HCT116 (cell line): ENCODE results near the gene UBE4A. TPM values are rescaled to one million over a fixed set of nuclear protein-coding genes. Genes with fewer than 3 reads are reported as not detected.
"Not testable (repeated sequence)": the region's sequence is repeated elsewhere in the genome, so short reads cannot be mapped to it uniquely, and the experiment has no call there.

Source experiments
- ATAC-seq: fragments of 200-7000 bp; cut with Tn5 transposase; 2 replicates; pipeline ENCODE4 v1.9.1; 2020; ENCODE audit warnings: mild to moderate bottlenecking, moderate library complexity
- BruUV-seq: library from RNA; stranded (reverse); fragments of 400-500 nt; replicated peaks from 2 replicates; lab custom pipeline; 2021; lab: Mats Ljungman, UMichigan
- CTCF ChIA-PET: fragments of 300-600 bp; sonication (Branson Sonifier 250); formaldehyde crosslinking; loops from one replicate; lab custom pipeline; 2021; ENCODE audit warnings: antibody characterized with exemption; lab: Charles Lee
- POLR2A ChIA-PET: fragments of 300-600, 350-600 bp; sonication (Branson Sonifier 250); formaldehyde crosslinking; loops from one replicate; lab custom pipeline; 2021; ENCODE audit warnings: antibody characterized with exemption; lab: Charles Lee
- RAD21 ChIA-PET, 2 experiments: fragments of 300-600 bp; sonication (Branson Sonifier 250); formaldehyde crosslinking; loops; one replicate each; lab custom pipeline; 2023; ENCODE audit warnings: low total read pairs in 2 of 2; ENCODE audit not compliant: uncharacterized antibody in 2 of 2, unreplicated experiment in 2 of 2, low non-redundant PET in 1 of 2; lab: Charles Lee
- DNase-seq: peaks from one replicate; pipeline ENCODE4 v3.0.0-alpha.2; 2010; ENCODE audit warnings: low read depth, low spot score
- H2AFZ ChIP-seq: fragments of 200-600 bp; shearing (Covaris generic), sonication (generic); 2 replicates; pipeline ENCODE4 v1.6.1; 2017; ENCODE audit warnings: low read depth, mixed run types, mixed read lengths, antibody characterized with exemption, low read length; ENCODE audit not compliant: poor library complexity, severe bottlenecking
- H3K27ac ChIP-seq: 2 replicates; pipeline ENCODE4 v1.5.1; 2012; ENCODE audit warnings: low read depth, low read length
- H3K27me3 ChIP-seq: fragments of 200-600 bp; sonication (generic); 2 replicates; pipeline ENCODE4 v1.6.1; 2016; ENCODE audit warnings: mixed run types, low read length, mixed read lengths; ENCODE audit not compliant: insufficient read depth
- H3K36me3 ChIP-seq, 2 experiments: fragments of 200-500 bp in 1 of 2; fragments of 200-600 bp in 1 of 2; sonication (Bioruptor generic) in 1 of 2; sonication (generic) in 1 of 2; 2 replicates each; pipeline versions ENCODE4 v1.5.1 to v1.6.1; 2014 to 2016; ENCODE audit warnings: low read length in 2 of 2, inconsistent platforms in 1 of 2, mixed read lengths in 1 of 2, mixed run types in 1 of 2; ENCODE audit not compliant: insufficient read depth in 2 of 2, control insufficient read depth in 1 of 2
- H3K4me1 ChIP-seq, 2 experiments: fragments of 200-600 bp in 1 of 2; sonication (generic) in 1 of 2; 2 replicates each; pipeline versions ENCODE4 v1.5.1 to v1.6.1; 2012 to 2017; ENCODE audit warnings: low read length in 2 of 2, inconsistent platforms in 1 of 2, mild to moderate bottlenecking in 1 of 2, mixed read lengths in 1 of 2, mixed run types in 1 of 2, moderate library complexity in 1 of 2; ENCODE audit not compliant: insufficient read depth in 2 of 2, control insufficient read depth in 1 of 2
- H3K4me2 ChIP-seq: fragments of 200-600 bp; sonication (generic); 2 replicates; pipeline ENCODE4 v1.6.1; 2017; ENCODE audit warnings: mixed run types, low read length, mixed read lengths
- H3K4me3 ChIP-seq, 2 experiments: fragments of 200-600 bp in 1 of 2; sonication (generic) in 1 of 2; replicated peaks in 1 of 2; 2 replicates each; pipeline ENCODE4 v1.5.1; 2011 to 2016; ENCODE audit warnings: low read length in 2 of 2, control low read depth in 1 of 2, low read depth in 1 of 2, mild to moderate bottlenecking in 1 of 2, mixed read lengths in 1 of 2, mixed run types in 1 of 2
- H3K79me2 ChIP-seq: fragments of 200-600 bp; sonication (generic); 2 replicates; pipeline ENCODE4 v1.6.1; 2017; ENCODE audit warnings: mild to moderate bottlenecking, mixed run types, low read length, moderate library complexity, mixed read lengths; ENCODE audit not compliant: insufficient read depth
- H3K9ac ChIP-seq: fragments of 200-600 bp; sonication (generic); 2 replicates; pipeline ENCODE4 v1.6.1; 2016; ENCODE audit warnings: low read length, mixed read lengths
- H3K9me2 ChIP-seq: fragments of 200-600 bp; sonication (generic), shearing (Covaris generic); 2 replicates; pipeline ENCODE4 v1.6.1; 2017; ENCODE audit warnings: mixed run types, mild to moderate bottlenecking, moderate library complexity; ENCODE audit not compliant: insufficient read depth
- H3K9me3 ChIP-seq, 2 experiments: fragments of 200-500 bp in 1 of 2; fragments of 200-600 bp in 1 of 2; sonication (Bioruptor generic) in 1 of 2; sonication (generic) in 1 of 2; 2 replicates each; pipeline ENCODE4 v1.6.1; 2014 to 2017; ENCODE audit warnings: low read length in 2 of 2, mixed read lengths in 2 of 2, inconsistent platforms in 1 of 2, low read depth in 1 of 2, mild to moderate bottlenecking in 1 of 2, mixed run types in 1 of 2, moderate library complexity in 1 of 2; ENCODE audit not compliant: control insufficient read depth in 1 of 2, insufficient read depth in 1 of 2
- H4K20me1 ChIP-seq: fragments of 200-600 bp; sonication (generic), shearing (Covaris generic); 2 replicates; pipeline ENCODE4 v1.6.1; 2017; ENCODE audit warnings: mixed run types, mild to moderate bottlenecking, moderate library complexity; ENCODE audit not compliant: insufficient read depth
- ELF1 ChIP-seq: IDR thresholded peaks from 2 replicates; pipeline ENCODE4 v1.6.1; 2012; ENCODE audit warnings: low read depth, borderline replicate concordance
- MAX ChIP-seq: IDR thresholded peaks from 2 replicates; pipeline ENCODE4 v1.6.1; 2012
- ZFX ChIP-seq: fragments of 450-650 bp; IDR thresholded peaks from 2 replicates; pipeline ENCODE4 v1.6.1; 2017
- intact Hi-C: fragments of 100-400 bp; cut with micrococcal nuclease; formaldehyde crosslinking; loops from 2 replicates; pipeline ENCODE4 v1.10.0; 2022
- total RNA-seq: library from RNA; stranded (reverse); gene quantifications from one replicate; pipeline ENCODE4 v1.2.1, GENCODE V29; 2021; ENCODE audit not compliant: unreplicated experiment

The UBE4A gene
- total RNA-seq, 1 experiment from 2014 or later, result 49.9 TPM

- ATAC-seq, result peak; percentile 36
- ChIA-PET CTCF (no interaction called here), RAD21 (no interaction called here), POLR2A (no interaction called here)
- H3K4me2 ChIP-seq, result peak overlapping the region; percentile 81
- H4K20me1 ChIP-seq, result peaks cover 8% of the 10 kb centered on the region; the same call in 1 of the 2 replicates
- peak overlapping the region; percentile 84 for H3K9ac ChIP-seq
- no peaks in the 10 kb centered on the region for H3K27me3 ChIP-seq
- peak overlapping the region; percentile 75 for H3K27ac ChIP-seq
- BruUV-seq, result TSS peak; percentile 62
- H3K79me2 ChIP-seq, result peaks cover 58% of the 10 kb centered on the region
- intact Hi-C loops, result loop anchor here (1.0 kb wide), 1 partner anchor 34 kb away; the partner anchor contains the start of gene KMT2A
- peaks cover 10 to 11% of the 10 kb centered on the region in 2 experiments; a peak in 3 of 4 replicates for H3K36me3 ChIP-seq
- no peaks in the 10 kb centered on the region for H3K9me2 ChIP-seq
- no peaks in the 10 kb centered on the region for H3K9me3 ChIP-seq
- TF ChIP-seq ZFX (peak; percentile 54), ELF1 (no peak), MAX (no peak)
- peak overlapping the region; percentile 64 to 87 for H3K4me3 ChIP-seq
- no peak for DNase-seq
- peaks cover 10 to 20% of the 10 kb centered on the region in 2 experiments; a peak in 3 of 4 replicates for H3K4me1 ChIP-seq
- H2AFZ ChIP-seq, result no peak overlapping the region
Measured at GRCh38 chr11:118401880-118402590, 42.6 kb downstream of the UBE4A start.

DNA sequence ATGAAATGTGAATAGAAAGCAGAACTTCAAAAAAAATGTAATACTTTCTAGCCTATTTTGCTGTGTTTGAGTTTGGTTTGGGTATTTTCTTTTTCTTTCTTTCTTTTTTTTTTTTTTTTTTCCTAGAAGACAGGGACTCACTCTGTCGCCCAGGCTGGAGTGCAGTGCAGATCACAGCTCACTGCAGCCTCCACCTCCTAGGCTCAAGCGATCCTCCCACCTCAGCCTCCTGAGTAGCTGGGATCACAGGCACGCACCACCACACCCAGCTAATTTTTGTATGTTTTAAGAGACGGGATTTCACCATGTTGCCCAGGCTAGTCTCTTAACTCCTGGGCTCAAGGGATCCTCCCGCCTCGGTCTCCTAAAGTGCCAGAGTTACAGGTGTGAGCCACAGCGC lies 43.2 kb downstream of the UBE4A start:
- CTCF ChIA-PET, BruUV-seq, H3K9me2 ChIP-seq, RAD21 ChIA-PET, intact Hi-C loops, H2AFZ ChIP-seq, POLR2A ChIA-PET, H3K9me3 ChIP-seq, ATAC-seq, H3K27me3 ChIP-seq, DNase-seq, H4K20me1 ChIP-seq: not testable (repeated sequence)
- H3K27ac ChIP-seq, result peak overlapping the region; percentile 75; the same call in 1 of the 2 replicates
- H3K4me2 ChIP-seq, result peak overlapping the region; percentile 81
- peaks cover 63% of the 10 kb centered on the region for H3K79me2 ChIP-seq
- peak overlapping the region; percentile 84 for H3K9ac ChIP-seq
- peak overlapping the region; percentile 64 to 87 for H3K4me3 ChIP-seq
- H3K4me1 ChIP-seq, result peaks cover 10 to 20% of the 10 kb centered on the region in 2 experiments; a peak in 3 of 4 replicates
- H3K36me3 ChIP-seq, result peaks cover 15 to 17% of the 10 kb centered on the region in 2 experiments; a peak in 3 of 4 replicates
